ENCODE results near the gene RPGRIP1.

DNA sequence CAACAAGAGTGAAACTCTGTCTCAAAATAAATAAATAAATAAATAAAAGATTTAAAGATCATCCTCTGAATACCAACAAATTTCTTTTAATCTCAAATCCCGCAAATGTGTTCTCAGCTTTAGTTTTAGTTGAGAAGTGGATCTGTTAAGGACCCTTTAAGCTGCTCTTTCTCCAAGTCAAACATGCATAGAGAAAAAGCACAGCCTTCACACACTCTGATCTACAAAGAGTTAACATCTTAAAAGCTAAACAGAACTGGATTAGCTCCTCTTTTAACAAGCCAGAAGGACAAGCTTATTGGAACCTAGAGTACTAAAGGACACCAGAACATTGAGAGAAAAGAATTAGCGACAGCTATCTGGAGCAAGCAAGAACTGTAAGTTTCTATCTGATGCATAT lies at the start of gene RPGRIP1:
- TF ChIP-seq, protein P1, sequence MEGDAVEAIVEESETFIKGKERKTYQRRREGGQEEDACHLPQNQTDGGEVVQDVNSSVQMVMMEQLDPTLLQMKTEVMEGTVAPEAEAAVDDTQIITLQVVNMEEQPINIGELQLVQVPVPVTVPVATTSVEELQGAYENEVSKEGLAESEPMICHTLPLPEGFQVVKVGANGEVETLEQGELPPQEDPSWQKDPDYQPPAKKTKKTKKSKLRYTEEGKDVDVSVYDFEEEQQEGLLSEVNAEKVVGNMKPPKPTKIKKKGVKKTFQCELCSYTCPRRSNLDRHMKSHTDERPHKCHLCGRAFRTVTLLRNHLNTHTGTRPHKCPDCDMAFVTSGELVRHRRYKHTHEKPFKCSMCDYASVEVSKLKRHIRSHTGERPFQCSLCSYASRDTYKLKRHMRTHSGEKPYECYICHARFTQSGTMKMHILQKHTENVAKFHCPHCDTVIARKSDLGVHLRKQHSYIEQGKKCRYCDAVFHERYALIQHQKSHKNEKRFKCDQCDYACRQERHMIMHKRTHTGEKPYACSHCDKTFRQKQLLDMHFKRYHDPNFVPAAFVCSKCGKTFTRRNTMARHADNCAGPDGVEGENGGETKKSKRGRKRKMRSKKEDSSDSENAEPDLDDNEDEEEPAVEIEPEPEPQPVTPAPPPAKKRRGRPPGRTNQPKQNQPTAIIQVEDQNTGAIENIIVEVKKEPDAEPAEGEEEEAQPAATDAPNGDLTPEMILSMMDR (IDR thresholded peaks at IDR 0.05), result no peak
- no peak for TF ChIP-seq ZFX (IDR thresholded peaks at IDR 0.05; ENCODE audit: borderline replicate concordance)
